HG02798 (cell line): Measurements from ENCODE around the gene LMX1A.

Experiments
- ATAC-seq: cut with Tn5 transposase; IDR thresholded peaks from one replicate; pipeline ENCODE4 v1.9.1; 2021; ENCODE audit warnings: mild to moderate bottlenecking; ENCODE audit not compliant: unreplicated experiment, poor library complexity

Gene LMX1A

GRCh38 chr1:165228111-165228655 lies 128.3 kb downstream of the LMX1A start:
- ATAC-seq = no peak

DNA sequence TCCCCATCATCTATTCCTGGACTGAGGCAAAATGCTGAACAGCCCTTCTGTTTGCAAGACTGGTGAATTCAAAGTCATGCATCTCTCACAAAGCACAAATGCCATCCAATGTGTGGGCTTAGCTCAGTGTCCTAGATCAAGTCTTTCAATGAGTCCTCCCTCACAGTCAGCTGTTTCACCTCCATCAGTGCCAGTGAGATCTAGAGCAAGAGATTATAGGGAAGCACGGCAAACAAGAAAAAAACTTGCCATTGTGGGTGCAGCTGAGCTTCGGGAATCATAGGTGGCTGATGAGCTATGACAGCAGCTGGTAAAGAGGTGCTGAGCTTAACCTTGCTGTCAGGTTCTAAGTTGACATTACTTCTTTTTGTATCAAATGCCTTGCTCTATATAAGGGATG lies 130.2 kb downstream of the LMX1A start:
- no peak for ATAC-seq

DNA sequence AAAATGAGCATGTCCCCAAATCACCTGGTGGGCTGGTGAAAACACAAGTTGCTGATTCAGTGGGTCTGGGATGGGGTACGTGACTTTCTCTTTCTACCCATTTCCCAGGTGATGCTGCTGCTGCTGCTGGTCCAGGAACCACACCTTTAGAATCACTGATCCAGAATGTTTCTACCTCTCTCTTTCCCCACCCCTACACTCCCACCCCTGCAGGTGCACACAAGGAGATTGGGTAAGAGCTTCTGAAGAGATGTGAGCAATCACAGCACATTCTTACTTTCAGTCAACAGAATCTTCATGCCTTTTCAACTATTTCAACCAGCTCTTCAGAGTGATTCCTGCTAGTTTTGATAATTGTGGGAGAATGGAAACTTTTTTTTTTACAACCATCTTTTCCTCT lies 130.9 kb downstream of the LMX1A start:
- no peak for ATAC-seq

DNA sequence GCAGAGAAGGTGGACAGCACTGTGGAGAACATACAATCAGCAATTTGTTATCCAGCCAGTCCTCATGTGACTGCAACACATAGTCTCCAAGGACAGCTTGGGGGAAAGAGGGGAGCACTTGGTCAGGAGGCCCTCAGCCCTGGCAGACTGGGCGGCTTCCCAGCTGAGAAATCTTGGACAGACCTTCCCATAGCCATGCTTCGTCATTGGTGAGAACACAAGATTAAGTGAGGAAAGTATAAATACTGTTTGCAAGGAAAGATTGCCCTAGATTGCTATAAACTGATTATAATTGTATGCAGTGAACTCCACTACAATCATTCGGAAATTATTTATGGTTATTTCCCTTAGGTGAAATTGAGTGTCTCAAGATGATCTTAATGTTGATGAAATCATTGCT lies 131.5 kb downstream of the LMX1A start:
- ATAC-seq = no peak

- no peak for ATAC-seq
These were observed 132.0 kb downstream of the LMX1A start for GRCh38 chr1:165224504-165224903.

- ATAC-seq = no peak
These were observed 133.9 kb downstream of the LMX1A start for GRCh38 chr1:165222580-165222979.

GRCh38 chr1:165218731-165219130 lies 137.8 kb downstream of the LMX1A start:
- ATAC-seq = no peak

GRCh38 chr1:165217958-165218357 lies 138.6 kb downstream of the LMX1A start:
- no peak for ATAC-seq

DNA sequence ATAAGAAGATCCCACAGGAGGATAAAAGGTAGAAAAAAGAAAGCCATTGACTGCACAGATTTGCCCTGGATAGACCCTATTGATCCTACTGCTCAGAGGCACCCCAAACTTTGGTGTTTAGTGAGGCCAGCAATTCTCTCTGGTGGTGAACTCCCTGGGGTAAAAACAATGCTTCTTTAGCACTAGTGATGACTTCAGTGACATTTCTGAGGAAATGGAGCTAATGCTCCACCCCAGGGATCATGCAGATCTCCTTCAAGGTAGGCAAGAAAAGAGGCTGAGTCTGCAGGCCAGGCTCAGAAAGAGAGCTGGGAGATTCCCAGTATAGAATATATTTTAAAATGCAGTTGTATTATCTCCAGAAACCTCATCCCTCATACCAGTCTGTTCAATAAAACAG lies 140.3 kb downstream of the LMX1A start:
- ATAC-seq = no peak

DNA sequence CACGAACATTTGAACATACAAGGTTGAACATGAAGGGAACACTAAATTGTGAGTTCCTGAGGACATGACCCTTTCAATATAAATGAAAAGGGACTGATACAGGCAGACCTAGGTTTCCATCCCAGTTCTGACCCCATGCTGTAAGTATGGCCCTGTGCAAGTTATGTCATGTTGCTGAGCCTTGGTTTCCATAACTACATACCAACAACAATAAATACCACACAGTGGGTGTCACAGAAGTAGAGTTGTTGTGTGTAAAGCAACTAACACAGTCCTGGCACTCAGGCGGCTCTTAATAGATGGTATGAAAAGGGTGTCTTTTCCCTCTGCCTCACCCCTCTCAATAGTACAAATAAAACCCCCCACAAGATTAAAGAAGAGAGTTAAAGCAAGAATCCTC lies 140.8 kb downstream of the LMX1A start:
- no peak for ATAC-seq

GRCh38 chr1:165212229-165212628 lies 144.3 kb downstream of the LMX1A start:
- ATAC-seq = no peak

- no peak for ATAC-seq
These were observed 148.5 kb downstream of the LMX1A start for GRCh38 chr1:165207853-165208515.

GRCh38 chr1:165205145-165205544 lies 151.4 kb downstream of the LMX1A start:
- ATAC-seq = no peak

- ATAC-seq = no peak
These were observed 152.0 kb downstream of the LMX1A start for GRCh38 chr1:165204548-165204947.

DNA sequence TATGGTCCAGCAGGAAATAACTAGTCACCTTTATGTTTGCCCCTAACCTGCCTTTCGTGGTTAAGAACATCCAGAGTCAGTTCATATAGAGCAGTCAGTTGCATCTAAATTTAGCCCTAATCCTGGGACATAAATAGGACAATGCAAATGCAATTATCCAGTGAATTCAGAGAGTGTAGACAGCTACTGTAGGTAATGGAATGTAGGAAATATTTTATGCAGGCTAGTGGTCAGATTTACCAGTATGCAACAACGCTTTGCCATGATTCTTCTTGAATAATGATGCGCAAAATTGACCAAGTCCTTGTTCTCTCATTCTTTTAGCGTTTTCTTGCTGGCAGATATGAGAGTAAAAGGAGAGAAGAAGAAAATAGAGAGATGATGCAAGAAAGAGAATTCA lies 165.4 kb downstream of the LMX1A start:
- ATAC-seq = no peak

DNA sequence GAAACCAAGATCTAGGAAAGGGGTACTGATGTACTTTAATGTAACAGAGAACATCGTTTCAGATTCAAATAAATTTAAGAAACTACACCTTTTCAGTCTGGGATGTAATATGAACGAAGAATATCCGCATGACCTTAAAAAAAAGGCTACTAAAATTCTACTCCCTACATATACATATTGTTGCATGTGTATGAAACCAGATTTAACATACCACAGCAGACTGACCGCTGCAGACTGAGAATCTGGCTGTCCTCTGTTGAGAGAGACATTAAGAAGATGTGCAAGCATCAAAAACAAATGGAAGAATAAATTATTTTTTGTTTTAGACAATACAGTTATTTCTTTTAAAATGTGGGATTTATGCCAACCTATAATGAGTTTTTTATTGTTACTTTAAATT lies 166.6 kb downstream of the LMX1A start:
- ATAC-seq = no peak

- no peak for ATAC-seq
These were observed 167.5 kb downstream of the LMX1A start for GRCh38 chr1:165189011-165189410.

- no peak for ATAC-seq
These were observed 169.2 kb downstream of the LMX1A start for GRCh38 chr1:165187031-165188009.

DNA sequence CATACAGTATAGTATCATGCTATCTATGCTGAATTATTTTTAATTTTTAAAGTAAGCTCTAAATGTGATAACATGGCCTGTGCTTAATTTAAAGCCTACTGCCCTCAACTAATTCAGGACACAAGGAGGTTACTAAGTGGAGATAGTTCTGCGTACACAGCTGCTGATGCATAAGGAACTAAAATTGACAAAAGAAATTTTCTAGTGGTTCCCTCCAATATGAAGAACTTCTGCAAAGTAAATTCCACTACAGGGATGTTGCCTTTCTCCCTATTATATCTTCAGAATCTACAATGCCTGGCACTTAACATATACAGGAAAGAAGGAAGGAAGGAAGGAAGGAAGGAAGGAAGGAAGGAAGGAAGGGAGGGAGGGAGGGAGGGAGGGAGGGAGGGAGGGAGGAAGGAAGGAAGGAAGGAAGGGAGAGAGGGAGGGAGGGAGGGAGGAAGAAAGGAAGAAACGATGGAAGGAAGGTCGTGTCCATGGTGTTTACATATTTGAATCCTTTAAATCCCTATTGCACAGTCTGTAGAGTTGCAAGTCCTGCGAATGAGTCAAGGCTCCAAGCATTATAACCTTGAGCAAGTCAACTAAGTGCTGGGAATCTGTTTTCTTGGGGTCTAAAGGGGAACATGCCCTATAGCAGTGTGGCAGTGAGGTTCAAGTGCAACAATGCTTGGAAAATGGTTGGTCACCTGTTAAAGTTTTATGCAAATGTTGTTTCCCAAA lies 171.2 kb downstream of the LMX1A start:
- ATAC-seq = no peak

- no peak for ATAC-seq
These were observed 173.5 kb downstream of the LMX1A start for GRCh38 chr1:165182975-165183374.

GRCh38 chr1:165179306-165179705 lies 177.2 kb downstream of the LMX1A start:
- ATAC-seq = no peak
